B cell (primary cell): ENCODE data around the gene SLC24A3. TPM values are rescaled to one million over a fixed set of nuclear protein-coding genes. Genes with fewer than 3 reads are reported as not detected.

Experiments used
- ATAC-seq: fragments of 200-7000 bp; cut with Tn5 transposase; one replicate; pipeline ENCODE4 v1.10.0; 2021; ENCODE audit warnings: low read depth, mild to moderate bottlenecking, moderate number of reproducible peaks, moderate library complexity
- CTCF ChIA-PET: fragments of 350-600 bp; sonication (Branson Sonifier 250); formaldehyde crosslinking; loops from one replicate; lab custom pipeline; 2021; ENCODE audit warnings: antibody characterized with exemption, inconsistent platforms; lab: Charles Lee
- POLR2A ChIA-PET: fragments of 350-600 bp; sonication (Branson Sonifier 250); formaldehyde crosslinking; loops from one replicate; lab custom pipeline; 2021; ENCODE audit warnings: antibody characterized with exemption; lab: Charles Lee
- DNase-seq: peaks from one replicate; pipeline ENCODE4 v3.0.0; 2013
- H2AFZ ChIP-seq: 2 replicates; pipeline ENCODE4 v1.6.1; 2012; ENCODE audit warnings: mild to moderate bottlenecking, low read depth, low read length; ENCODE audit not compliant: insufficient read depth, poor library complexity, severe bottlenecking
- H3K27ac ChIP-seq, 2 donors: 1 replicate in 1 of 2; 2 replicates in 1 of 2; pipeline ENCODE4 v1.5.1; 2012 to 2013; ENCODE audit warnings: low read length in 2 of 2, mild to moderate bottlenecking in 2 of 2, moderate library complexity in 1 of 2
- H3K27me3 ChIP-seq, 4 experiments: fragments of 200-600 bp in 1 of 4; sonication (generic) in 1 of 4; replicated peaks in 1 of 4; 1 replicate in 2 of 4; 2 replicates in 2 of 4; pipeline versions ENCODE4 v1.6.1 to v1.7.0; 2013 to 2016; ENCODE audit warnings: low read length in 3 of 4, mild to moderate bottlenecking in 2 of 4, mixed read lengths in 1 of 4, moderate library complexity in 1 of 4; ENCODE audit not compliant: insufficient read depth in 4 of 4, control insufficient read depth in 3 of 4; ENCODE audit errors: control extremely low read depth in 1 of 4
- H3K36me3 ChIP-seq, 2 experiments: replicated peaks in 1 of 2; 1 replicate in 1 of 2; 2 replicates in 1 of 2; pipeline versions ENCODE4 v1.6.1 to v1.7.1; 2013; ENCODE audit warnings: low read length in 1 of 2; ENCODE audit not compliant: insufficient read depth in 2 of 2, control insufficient read depth in 1 of 2; ENCODE audit errors: control extremely low read depth in 1 of 2, extremely low read depth in 1 of 2
- H3K4me1 ChIP-seq, 2 donors: fragments of 200-600 bp in 1 of 2; sonication (generic) in 1 of 2; 1 replicate in 1 of 2; 2 replicates in 1 of 2; pipeline versions ENCODE4 v1.5.1 to v1.6.1; 2013 to 2017; ENCODE audit warnings: low read length in 2 of 2; ENCODE audit not compliant: control insufficient read depth in 2 of 2, insufficient read depth in 2 of 2
- H3K4me2 ChIP-seq: replicated peaks from 2 replicates; pipeline ENCODE3; 2012; ENCODE audit warnings: mild to moderate bottlenecking, low read depth, low read length; ENCODE audit not compliant: poor library complexity, severe bottlenecking
- H3K4me3 ChIP-seq, 5 experiments: fragments of 200-600 bp in 1 of 5; sonication (generic) in 1 of 5; 1 replicate in 3 of 5; 2 replicates in 2 of 5; pipeline versions ENCODE4 v1.5.1 to v1.7.0; 2011 to 2016; ENCODE audit warnings: low read length in 4 of 5, mild to moderate bottlenecking in 4 of 5, low read depth in 2 of 5, control low read depth in 1 of 5, moderate library complexity in 1 of 5; ENCODE audit not compliant: insufficient read depth in 1 of 5; ENCODE audit errors: control extremely low read depth in 1 of 5, extremely low read depth in 1 of 5
- H3K79me2 ChIP-seq: fragments of 200-600 bp; sonication (generic); one replicate; pipeline ENCODE4 v1.6.0; 2016; ENCODE audit warnings: low read length; ENCODE audit not compliant: control insufficient read depth, insufficient read depth
- H3K9ac ChIP-seq: fragments of 200-600 bp; sonication (generic); 2 replicates; pipeline ENCODE4 v1.6.1; 2017; ENCODE audit warnings: mild to moderate bottlenecking, low read length, moderate library complexity
- H3K9me3 ChIP-seq, 3 donors: one replicate each; pipeline versions ENCODE4 v1.6.1 to v1.7.1; 2013; ENCODE audit warnings: low read length in 2 of 3; ENCODE audit not compliant: control insufficient read depth in 2 of 3, insufficient read depth in 1 of 3; ENCODE audit errors: control extremely low read depth in 1 of 3
- H4K20me1 ChIP-seq: 2 replicates; pipeline ENCODE4 v1.6.0; 2012; ENCODE audit warnings: mild to moderate bottlenecking, low read length; ENCODE audit not compliant: insufficient read depth, control insufficient read depth, poor library complexity, severe bottlenecking
- H3K27ac Mint-ChIP-seq: one replicate; pipeline ENCODE4 v1.8.0; 2021; ENCODE audit warnings: mixed read lengths
- H3K27me3 Mint-ChIP-seq: one replicate; pipeline ENCODE4 v1.8.0; 2021; ENCODE audit warnings: mixed read lengths
- H3K4me1 Mint-ChIP-seq: one replicate; pipeline ENCODE4 v1.8.0; 2021; ENCODE audit warnings: mixed read lengths
- H3K4me3 Mint-ChIP-seq: one replicate; pipeline ENCODE4 v1.8.0; 2021; ENCODE audit warnings: mixed read lengths
- H3K9me3 Mint-ChIP-seq: one replicate; pipeline ENCODE4 v1.8.0; 2022; ENCODE audit warnings: mixed read lengths; ENCODE audit not compliant: insufficient read depth
- CTCF ChIP-seq: fragments of 200-600 bp; IDR thresholded peaks from one replicate; pipeline ENCODE4 v1.8.0; 2022; ENCODE audit warnings: antibody characterized with exemption, mild to moderate bottlenecking
- EZH2 ChIP-seq: IDR thresholded peaks from 2 replicates; pipeline ENCODE4 v1.6.1; 2012; ENCODE audit warnings: borderline replicate concordance, low read depth, mild to moderate bottlenecking, moderate library complexity, low read length; ENCODE audit not compliant: insufficient read depth, poor library complexity, severe bottlenecking
- WGBS: methylation state at CpG from one replicate; pipeline ENCODE4 v1.1.5; 2013; ENCODE audit warnings: missing lambda C conversion rate; ENCODE audit not compliant: insufficient coverage; 5-methylcytosine and 5-hydroxymethylcytosine counted together
- intact Hi-C: fragments of 100-400 bp; cut with micrococcal nuclease; formaldehyde crosslinking; loops from one replicate; pipeline ENCODE4 v1.10.0; 2022
- polyA plus RNA-seq: library from polyadenylated mRNA; depleted of rRNA; stranded (reverse); fragments of >200 nt; gene quantifications from 2 replicates; pipeline ENCODE4 v1.2.3, GENCODE V29; 2012
- total RNA-seq, 2 donors: library from RNA; stranded (reverse); fragments of 120-200 nt in 1 of 2; gene quantifications; 1 replicate in 1 of 2; 2 replicates in 1 of 2; pipeline versions ENCODE4 v1.2.3 to v1.2.4, GENCODE V29; 2013 to 2022

Gene SLC24A3
- total and polyA plus RNA-seq, 2 donors (not counting 1 experiment from before 2014, with no cell fraction given) = not detected

DNA sequence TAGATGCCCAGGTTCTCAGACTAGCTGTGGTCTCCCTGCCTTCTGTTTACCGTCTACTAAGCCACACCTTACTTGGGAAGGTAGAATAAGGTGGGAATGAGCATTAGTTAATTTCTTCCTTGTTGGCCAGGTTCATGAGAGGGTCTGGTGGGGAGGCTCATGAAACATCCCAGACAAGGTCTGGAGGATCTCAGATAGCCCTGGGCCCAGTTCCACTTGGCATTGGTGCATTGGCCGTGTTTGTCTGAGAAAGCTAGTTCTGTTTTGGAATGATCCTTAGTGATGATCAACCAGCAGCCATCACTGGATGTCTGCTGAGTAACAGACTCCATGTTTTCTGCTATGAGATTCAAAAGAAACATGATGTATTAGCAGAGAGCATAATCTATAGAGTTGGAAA lies 155.1 kb downstream of the SLC24A3 start:
- no CpG with 5 or more reads among the region's 2 CpGs for WGBS
- CTCF ChIA-PET = no interaction called here
- intact Hi-C loops = no loop called here
- H3K4me3 ChIP-seq = no peak overlapping the region
- no peaks in the 10 kb centered on the region for H3K4me1 ChIP-seq
- no peak overlapping the region for H3K27ac Mint-ChIP-seq
- H3K4me2 ChIP-seq = no peak overlapping the region
- H3K9me3 ChIP-seq = peaks cover 0 to 8% (median 0%) of the 10 kb centered on the region in 3 donors
- no peaks in the 10 kb centered on the region for H3K36me3 ChIP-seq
- H3K4me1 Mint-ChIP-seq = no peaks in the 10 kb centered on the region
- no peak overlapping the region for H3K27ac ChIP-seq
- POLR2A ChIA-PET = no interaction called here
- H3K9ac ChIP-seq = no peak overlapping the region
- no peaks in the 10 kb centered on the region for H3K9me3 Mint-ChIP-seq
- no peak overlapping the region for H3K4me3 Mint-ChIP-seq
- no peaks in the 10 kb centered on the region for H3K27me3 ChIP-seq
- ATAC-seq = no peak
- peaks cover 5% of the 10 kb centered on the region for H3K27me3 Mint-ChIP-seq
- no peak for DNase-seq
- H2AFZ ChIP-seq = no peak overlapping the region
- no peaks in the 10 kb centered on the region for H4K20me1 ChIP-seq
- no peaks in the 10 kb centered on the region for H3K79me2 ChIP-seq
- TF ChIP-seq CTCF (no peak), EZH2 (no peak)

DNA sequence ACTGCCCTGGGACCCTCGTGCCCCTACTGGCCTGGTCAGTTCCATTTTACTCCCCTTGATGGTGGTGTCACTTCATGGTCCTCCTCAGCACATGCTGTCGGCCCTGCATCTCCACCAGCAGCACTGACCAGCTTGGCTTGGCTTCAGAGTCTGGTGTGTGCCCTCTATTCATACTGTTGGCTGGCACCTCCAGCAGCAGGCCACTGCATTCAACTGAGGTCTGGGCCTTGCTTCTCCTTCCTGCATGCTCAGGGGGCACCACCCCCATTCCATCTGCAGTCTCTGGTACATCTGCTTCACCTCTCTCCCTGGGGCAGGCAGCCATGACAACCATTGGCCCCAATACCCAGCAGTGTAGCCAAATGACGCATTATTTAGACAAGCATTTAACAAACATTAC lies 155.9 kb downstream of the SLC24A3 start:
- CTCF ChIA-PET = no interaction called here

More for the DNA sequence above, 155.9 kb downstream of the SLC24A3 start:
- Histone ChIP-seq H3K4me2 (no peak overlapping the region), H3K79me2 (no peaks in the 10 kb centered on the region), H3K9me3 (peaks cover 0 to 4% (median 0%) of the 10 kb centered on the region in 3 donors), H3K36me3 (no peaks in the 10 kb centered on the region), H3K4me1 (no peaks in the 10 kb centered on the region), H3K9ac (no peak overlapping the region), H2AFZ (no peak overlapping the region), H3K27me3 (no peaks in the 10 kb centered on the region), H4K20me1 (no peaks in the 10 kb centered on the region), H3K4me3 (no peak overlapping the region), H3K27ac (no peak overlapping the region)
- POLR2A ChIA-PET = no interaction called here
- 81% methylated on average over 3 of the region's 3 CpGs for WGBS
- H3K27ac Mint-ChIP-seq = no peak overlapping the region
- intact Hi-C loops = no loop called here
- TF ChIP-seq CTCF = no peak
- TF ChIP-seq EZH2 = no peak
- no peak for DNase-seq
- H3K4me1 Mint-ChIP-seq = no peaks in the 10 kb centered on the region
- H3K9me3 Mint-ChIP-seq = no peaks in the 10 kb centered on the region
- no peak for ATAC-seq
- H3K4me3 Mint-ChIP-seq = no peak overlapping the region
- peaks cover 5% of the 10 kb centered on the region for H3K27me3 Mint-ChIP-seq
